Astrocyte of the spinal cord (primary cell): Measurements from ENCODE around the gene SGCA.

Experiments used
- DNase-seq: peaks from one replicate; pipeline ENCODE4 v3.0.0; 2011; ENCODE audit warnings: low read depth, low spot score
- H3K4me3 ChIP-seq: 2 replicates; pipeline ENCODE4 v1.5.1; 2011; ENCODE audit warnings: low read depth, mild to moderate bottlenecking, low read length, moderate library complexity
- in situ Hi-C: cut with HindIII; loops from 2 replicates; pipeline ENCODE4 v1.10.0; 2017; ENCODE audit warnings: low sequenced_read_pairs
- TF ChIP-seq, protein P1 (sequence below): IDR thresholded peaks from 2 replicates; pipeline ENCODE4 v1.5.1; 2012; ENCODE audit warnings: low read depth, mild to moderate bottlenecking, low read length, inconsistent platforms

Gene SGCA

DNA sequence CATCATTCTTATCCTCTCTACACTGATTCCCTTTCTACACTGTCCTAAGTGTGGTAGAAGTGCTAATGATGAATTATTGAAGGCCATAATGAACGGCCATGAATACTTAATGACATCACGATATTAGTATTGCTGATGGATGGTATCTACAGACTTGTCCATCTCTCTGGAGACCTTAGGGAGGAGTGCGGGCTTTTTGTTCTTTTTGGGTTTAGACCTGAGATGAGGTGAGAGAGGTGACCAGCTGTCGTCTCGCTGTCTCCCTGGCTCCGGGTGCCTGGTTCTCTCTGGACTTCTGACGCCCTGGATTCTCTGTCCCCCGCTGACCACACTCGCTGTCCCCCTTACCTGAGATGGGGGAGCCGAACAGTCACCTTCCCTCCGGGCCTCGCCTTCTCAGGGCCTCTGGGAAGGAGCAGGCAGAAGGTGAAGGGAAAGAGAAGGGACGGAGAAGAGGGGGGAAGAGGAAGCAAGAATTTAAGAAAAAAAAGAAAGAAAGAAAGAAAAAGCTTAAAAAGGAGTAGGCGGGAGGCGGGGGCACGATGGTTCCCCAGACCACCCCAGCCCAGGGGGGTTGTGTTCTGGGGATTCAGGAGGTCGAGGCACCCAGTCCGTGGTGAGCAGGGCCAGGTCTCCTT is 17.1 kb downstream of the SGCA start:
- TF ChIP-seq, protein P1, sequence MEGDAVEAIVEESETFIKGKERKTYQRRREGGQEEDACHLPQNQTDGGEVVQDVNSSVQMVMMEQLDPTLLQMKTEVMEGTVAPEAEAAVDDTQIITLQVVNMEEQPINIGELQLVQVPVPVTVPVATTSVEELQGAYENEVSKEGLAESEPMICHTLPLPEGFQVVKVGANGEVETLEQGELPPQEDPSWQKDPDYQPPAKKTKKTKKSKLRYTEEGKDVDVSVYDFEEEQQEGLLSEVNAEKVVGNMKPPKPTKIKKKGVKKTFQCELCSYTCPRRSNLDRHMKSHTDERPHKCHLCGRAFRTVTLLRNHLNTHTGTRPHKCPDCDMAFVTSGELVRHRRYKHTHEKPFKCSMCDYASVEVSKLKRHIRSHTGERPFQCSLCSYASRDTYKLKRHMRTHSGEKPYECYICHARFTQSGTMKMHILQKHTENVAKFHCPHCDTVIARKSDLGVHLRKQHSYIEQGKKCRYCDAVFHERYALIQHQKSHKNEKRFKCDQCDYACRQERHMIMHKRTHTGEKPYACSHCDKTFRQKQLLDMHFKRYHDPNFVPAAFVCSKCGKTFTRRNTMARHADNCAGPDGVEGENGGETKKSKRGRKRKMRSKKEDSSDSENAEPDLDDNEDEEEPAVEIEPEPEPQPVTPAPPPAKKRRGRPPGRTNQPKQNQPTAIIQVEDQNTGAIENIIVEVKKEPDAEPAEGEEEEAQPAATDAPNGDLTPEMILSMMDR = no peak
- in situ Hi-C loops = no loop called here
- DNase-seq = peak; percentile 56
- no peak overlapping the region for H3K4me3 ChIP-seq

DNA sequence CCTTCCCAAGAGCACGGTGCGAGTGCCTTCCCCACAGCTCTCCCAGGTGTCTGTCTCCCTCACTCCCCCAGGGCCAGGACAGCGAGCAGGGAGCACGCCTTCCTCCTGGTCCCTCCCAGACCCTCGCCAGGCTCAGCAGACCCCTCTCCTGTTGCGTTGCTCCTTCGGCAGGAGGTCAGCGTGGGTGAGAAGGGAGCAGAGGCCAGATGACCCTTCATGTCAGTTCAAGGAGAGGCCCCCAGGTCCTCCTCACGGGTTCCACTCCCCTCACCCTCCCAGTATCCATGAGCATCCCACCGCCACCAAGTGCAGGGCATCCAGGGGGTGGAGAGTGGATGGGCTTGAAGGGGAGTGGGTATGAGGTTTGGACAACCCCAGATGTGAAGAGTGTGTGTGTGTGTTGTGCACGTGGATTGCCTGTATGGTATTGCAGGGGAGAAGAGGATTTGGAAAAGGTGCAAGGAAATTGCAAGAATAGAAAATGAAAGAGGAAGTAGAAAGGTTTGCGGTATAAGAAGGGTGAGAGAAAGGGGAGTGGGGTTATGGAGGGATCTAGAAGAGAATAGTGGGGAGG is 17.7 kb downstream of the SGCA start:
- no peak overlapping the region for H3K4me3 ChIP-seq
- in situ Hi-C loops = no loop called here
- TF ChIP-seq, protein P1 = no peak
- DNase-seq = peak; percentile 62

DNA sequence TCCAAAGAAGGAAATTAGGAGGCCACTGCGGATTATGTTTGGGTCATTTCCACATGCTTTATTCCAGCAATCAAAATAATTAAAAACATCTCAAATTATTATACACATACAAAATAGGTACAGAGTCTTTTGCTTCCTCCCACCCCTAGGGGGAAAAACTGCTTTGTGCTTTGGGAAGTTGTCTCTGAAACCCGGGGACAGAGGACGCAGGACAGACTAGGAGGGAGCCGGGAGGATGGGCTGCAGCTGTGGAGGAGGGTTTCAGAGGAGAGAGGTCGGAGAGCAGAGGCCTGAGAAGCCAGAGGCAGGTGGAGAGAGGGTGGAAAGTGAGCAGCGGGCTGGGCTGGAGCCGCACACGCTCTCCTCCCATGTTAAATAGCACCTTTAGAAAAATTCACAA is 18.3 kb downstream of the SGCA start:
- in situ Hi-C loops = no loop called here
- TF ChIP-seq, protein P1 = peak; percentile 18
- peak; percentile 34 for DNase-seq
- H3K4me3 ChIP-seq = no peak overlapping the region

DNA sequence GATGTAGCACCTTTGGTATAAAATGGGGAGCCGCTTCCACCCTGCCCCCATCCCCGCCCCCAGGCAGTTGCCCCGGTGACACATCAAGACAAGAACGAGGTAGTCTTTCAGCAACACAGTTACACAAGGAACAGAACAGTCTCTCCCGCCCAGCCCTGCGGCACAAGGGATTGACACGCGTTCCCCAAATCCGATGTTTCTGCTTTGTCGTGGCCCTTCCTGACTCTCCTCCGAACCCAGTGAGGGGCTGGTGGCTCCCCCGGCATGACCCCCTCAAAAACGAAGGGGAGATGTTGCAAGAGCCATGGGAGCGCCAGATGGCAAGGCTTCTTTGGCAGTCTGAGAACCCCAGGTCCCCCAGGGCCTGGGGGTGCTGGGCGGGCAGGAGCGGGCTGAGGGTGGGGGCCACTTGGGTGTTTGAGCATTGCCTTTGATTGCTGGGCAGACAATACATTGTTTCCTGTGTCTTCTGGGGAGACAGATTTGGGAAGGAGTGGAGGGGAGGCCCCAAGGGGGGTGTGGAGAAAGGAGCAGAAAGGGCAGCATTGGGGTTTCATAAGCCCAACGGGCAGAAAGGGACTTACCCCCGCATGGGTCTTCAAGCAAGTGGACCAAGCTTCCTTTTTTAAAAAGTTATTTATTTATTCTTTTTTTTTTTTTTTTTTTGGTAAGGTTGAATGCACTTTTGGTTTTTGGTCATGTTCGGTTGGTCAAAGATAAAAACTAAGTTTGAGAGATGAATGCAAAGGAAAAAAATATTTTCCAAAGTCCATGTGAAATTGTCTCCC is 19.0 kb downstream of the SGCA start:
- H3K4me3 ChIP-seq = no peak overlapping the region
- DNase-seq = no peak
- in situ Hi-C loops = no loop called here
- TF ChIP-seq, protein P1 = no peak

DNA sequence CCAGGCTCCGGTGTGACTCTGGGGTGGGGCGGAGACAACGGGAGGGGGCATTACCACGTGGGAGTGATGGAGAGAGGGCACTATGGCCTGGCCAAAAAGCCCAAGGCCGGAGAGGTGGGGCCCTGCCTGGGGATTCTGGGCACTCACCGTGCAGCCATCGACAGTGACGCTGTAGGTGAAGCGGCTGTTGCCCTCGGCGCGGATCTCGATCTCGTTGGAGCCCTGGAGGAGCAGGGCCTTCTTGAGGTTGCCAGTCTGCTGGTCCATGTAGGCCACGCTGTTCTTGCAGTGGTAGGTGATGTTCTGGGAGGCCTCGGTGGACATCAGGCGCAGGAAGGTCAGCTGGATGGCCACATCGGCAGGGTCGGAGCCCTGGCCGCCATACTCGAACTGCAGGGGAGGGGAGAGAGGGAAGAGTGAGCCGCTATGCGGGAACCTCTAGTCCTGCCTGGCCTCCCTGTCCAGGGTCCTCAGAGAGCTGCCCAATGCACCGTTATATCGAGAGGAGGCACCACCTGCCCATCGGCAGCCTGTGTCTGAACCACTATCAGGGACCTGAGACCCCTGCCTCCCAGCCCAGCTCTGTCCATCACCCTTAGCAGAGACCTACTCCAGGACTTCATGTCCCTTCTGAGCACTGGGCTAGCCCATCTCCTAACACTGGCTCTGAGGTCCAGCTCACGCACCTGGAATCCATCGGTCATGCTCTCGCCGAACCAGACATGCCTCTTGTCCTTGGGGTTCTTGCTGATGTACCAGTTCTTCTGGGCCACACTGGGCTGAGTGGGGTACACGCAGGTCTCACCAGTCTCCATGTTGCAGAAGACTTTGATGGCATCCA is 20.0 kb downstream of the SGCA start:
- in situ Hi-C loops = no loop called here
- peak; percentile 52 for DNase-seq
- TF ChIP-seq, protein P1 = no peak
- H3K4me3 ChIP-seq = no peak overlapping the region

DNA sequence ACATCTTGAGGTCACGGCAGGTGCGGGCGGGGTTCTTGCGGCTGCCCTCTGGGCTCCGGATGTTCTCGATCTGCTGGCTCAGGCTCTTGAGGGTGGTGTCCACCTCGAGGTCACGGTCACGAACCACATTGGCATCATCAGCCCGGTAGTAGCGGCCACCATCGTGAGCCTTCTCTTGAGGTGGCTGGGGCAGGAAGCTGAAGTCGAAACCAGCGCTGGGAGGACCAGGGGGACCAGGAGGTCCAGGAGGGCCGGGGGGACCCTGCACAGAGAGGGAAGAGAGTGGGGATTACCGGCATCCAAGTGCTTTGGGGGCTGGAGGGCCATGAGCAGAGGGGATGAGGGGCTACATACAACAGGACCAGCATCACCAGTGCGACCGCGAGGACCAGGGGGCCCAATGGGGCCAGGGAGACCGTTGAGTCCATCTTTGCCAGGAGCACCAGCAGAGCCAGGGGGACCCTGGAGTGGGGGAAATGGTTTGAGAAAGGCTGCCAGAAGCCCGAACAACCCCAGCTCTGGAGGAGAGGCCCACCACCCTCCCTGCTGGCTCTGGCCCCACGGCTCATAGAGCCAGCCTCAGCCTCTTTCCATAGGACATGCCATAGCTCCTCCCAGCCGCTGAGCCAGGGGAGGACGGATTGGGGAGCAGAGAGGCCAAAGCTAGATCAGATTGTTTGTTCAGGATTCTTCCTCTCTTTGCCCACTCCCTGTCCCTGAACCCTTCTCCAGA is 21.0 kb downstream of the SGCA start:
- H3K4me3 ChIP-seq = no peak overlapping the region
- peak; percentile 83 for DNase-seq
- TF ChIP-seq, protein P1 = no peak
- in situ Hi-C loops = no loop called here
